ENCODE results near the gene OR5B21. TPM values are rescaled to one million over a fixed set of nuclear protein-coding genes. Genes with fewer than 3 reads are reported as not detected.

The OR5B21 gene
- total RNA-seq, 2 experiments from 2014 or later, result not detected

DNA sequence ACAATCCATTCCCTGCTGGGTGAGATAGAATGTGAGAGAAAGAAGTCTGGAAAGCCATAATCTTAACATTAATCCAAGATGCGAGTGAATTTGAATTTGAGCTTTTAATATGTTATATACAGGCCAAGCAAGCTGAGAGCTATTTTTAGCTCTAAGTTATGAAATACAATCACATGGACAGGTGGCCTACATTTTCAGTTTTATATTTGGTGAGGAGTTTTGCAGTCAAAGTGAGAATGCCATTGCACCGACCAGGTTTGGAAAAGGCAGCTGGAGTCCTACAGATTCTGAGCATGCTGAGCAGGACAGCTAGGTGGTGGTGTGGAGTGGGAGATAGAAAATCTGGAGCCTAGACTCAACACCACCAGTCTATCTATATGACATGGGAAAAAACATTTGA lies 12.0 kb downstream of the OR5B21 start:
- H3K36me3 ChIP-seq (ENCODE audit: insufficient read depth, low read length), result no peaks in the 10 kb centered on the region
- DNase-seq (no peak), ATAC-seq (ENCODE audit: poor library complexity) (no peak)
- peaks cover 7% of the 10 kb centered on the region for H3K4me1 ChIP-seq (ENCODE audit: insufficient read depth, low read length)
- no peak overlapping the region for H3K27ac ChIP-seq (ENCODE audit: low read depth in 1 of 2, low read length in 2 of 2)
- no peak overlapping the region for H3K4me3 Mint-ChIP-seq
- H3K27ac Mint-ChIP-seq, result no peak overlapping the region
- peaks cover 26% of the 10 kb centered on the region for H3K4me1 Mint-ChIP-seq (ENCODE audit: low read depth)
- CTCF ChIA-PET, result interaction anchor here (0.7 kb wide), 1 partner anchor 57 kb away, joined by 3 read pairs; no protein-coding TSS in a partner anchor
- no peaks in the 10 kb centered on the region for H3K27me3 ChIP-seq (ENCODE audit: control insufficient read depth in 1 of 2, insufficient read depth in 2 of 2, low read length in 2 of 2)
- H3K9me3 ChIP-seq (ENCODE audit: control insufficient read depth in 1 of 2, insufficient read depth in 1 of 2, low read length in 2 of 2), result no peaks in the 10 kb centered on the region
- H3K9me3 Mint-ChIP-seq, result no peaks in the 10 kb centered on the region
- no peak overlapping the region for H3K4me3 ChIP-seq (ENCODE audit: low read length)
- TF ChIP-seq, protein P1, sequence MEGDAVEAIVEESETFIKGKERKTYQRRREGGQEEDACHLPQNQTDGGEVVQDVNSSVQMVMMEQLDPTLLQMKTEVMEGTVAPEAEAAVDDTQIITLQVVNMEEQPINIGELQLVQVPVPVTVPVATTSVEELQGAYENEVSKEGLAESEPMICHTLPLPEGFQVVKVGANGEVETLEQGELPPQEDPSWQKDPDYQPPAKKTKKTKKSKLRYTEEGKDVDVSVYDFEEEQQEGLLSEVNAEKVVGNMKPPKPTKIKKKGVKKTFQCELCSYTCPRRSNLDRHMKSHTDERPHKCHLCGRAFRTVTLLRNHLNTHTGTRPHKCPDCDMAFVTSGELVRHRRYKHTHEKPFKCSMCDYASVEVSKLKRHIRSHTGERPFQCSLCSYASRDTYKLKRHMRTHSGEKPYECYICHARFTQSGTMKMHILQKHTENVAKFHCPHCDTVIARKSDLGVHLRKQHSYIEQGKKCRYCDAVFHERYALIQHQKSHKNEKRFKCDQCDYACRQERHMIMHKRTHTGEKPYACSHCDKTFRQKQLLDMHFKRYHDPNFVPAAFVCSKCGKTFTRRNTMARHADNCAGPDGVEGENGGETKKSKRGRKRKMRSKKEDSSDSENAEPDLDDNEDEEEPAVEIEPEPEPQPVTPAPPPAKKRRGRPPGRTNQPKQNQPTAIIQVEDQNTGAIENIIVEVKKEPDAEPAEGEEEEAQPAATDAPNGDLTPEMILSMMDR (IDR thresholded peaks at IDR 0.05), result no peak
- no peaks in the 10 kb centered on the region for H3K27me3 Mint-ChIP-seq
- intact Hi-C loops (cut with DNase I, micrococcal nuclease), result no loop called here
- POLR2A ChIA-PET, result no interaction called here
- no peaks in the 10 kb centered on the region for H3K36me3 Mint-ChIP-seq (ENCODE audit: low read depth)

DNA sequence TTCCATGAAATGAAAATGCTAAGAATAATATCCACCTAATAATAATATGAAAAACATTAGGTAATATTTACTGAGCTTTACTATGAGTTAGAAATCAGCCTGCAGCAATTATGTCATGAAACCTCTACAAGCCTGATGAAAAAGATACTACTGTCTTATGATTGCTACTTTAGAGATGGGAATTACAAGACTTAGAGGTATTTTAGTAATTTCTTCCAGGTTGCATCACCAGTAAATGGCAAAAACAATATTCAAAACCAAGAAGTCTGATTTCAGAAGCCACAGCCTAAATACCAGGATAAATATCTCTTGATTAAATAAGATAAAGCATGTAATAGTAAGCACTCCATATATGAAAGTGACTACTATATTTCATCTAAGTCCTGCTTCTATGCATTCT lies 13.8 kb downstream of the OR5B21 start:
- Mint-ChIP-seq H3K36me3 (ENCODE audit: low read depth) (no peaks in the 10 kb centered on the region), H3K27me3 (no peaks in the 10 kb centered on the region), H3K4me1 (ENCODE audit: low read depth) (peaks cover 24% of the 10 kb centered on the region), H3K9me3 (no peaks in the 10 kb centered on the region), H3K4me3 (no peak overlapping the region), H3K27ac (no peak overlapping the region)
- Histone ChIP-seq H3K27ac (ENCODE audit: low read depth in 1 of 2, low read length in 2 of 2) (no peak overlapping the region), H3K27me3 (ENCODE audit: control insufficient read depth in 1 of 2, insufficient read depth in 2 of 2, low read length in 2 of 2) (no peaks in the 10 kb centered on the region), H3K4me3 (ENCODE audit: low read length) (no peak overlapping the region), H3K36me3 (ENCODE audit: insufficient read depth, low read length) (no peaks in the 10 kb centered on the region), H3K4me1 (ENCODE audit: insufficient read depth, low read length) (peaks cover 7% of the 10 kb centered on the region), H3K9me3 (ENCODE audit: control insufficient read depth in 1 of 2, insufficient read depth in 1 of 2, low read length in 2 of 2) (no peaks in the 10 kb centered on the region)
- TF ChIP-seq, protein P1 (IDR thresholded peaks at IDR 0.05), result no peak
- POLR2A ChIA-PET, result no interaction called here
- CTCF ChIA-PET, result no interaction called here
- intact Hi-C loops (cut with DNase I, micrococcal nuclease), result no loop called here
- DNase-seq (no peak), ATAC-seq (ENCODE audit: poor library complexity) (no peak)

DNA sequence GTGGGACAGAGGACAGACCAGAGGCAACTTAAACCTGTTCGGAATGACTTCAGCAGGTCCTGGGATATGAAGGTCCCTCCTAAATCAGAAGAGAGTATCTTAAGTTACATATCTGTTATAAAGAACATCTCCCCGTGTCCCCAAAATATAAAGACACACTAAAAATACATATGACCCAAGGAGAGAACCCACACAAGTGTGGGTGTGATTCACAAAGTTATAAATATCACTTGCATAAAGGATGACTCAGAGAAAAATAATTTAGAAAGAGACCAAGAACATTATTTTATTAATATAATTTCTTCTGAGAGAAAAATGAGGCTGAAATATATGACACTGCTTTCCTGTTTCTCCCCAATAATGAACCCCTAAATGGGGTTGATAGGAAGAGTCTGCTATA lies 14.2 kb downstream of the OR5B21 start:
- Mint-ChIP-seq H3K36me3 (ENCODE audit: low read depth) (no peaks in the 10 kb centered on the region), H3K4me1 (ENCODE audit: low read depth) (peaks cover 19% of the 10 kb centered on the region), H3K4me3 (no peak overlapping the region), H3K27ac (no peak overlapping the region), H3K27me3 (no peaks in the 10 kb centered on the region), H3K9me3 (no peaks in the 10 kb centered on the region)
- DNase-seq (no peak), ATAC-seq (ENCODE audit: poor library complexity) (no peak)
- no peaks in the 10 kb centered on the region for H3K9me3 ChIP-seq (ENCODE audit: control insufficient read depth in 1 of 2, insufficient read depth in 1 of 2, low read length in 2 of 2)
- CTCF ChIA-PET, result no interaction called here
- no peak overlapping the region for H3K27ac ChIP-seq (ENCODE audit: low read depth in 1 of 2, low read length in 2 of 2)
- no peaks in the 10 kb centered on the region for H3K27me3 ChIP-seq (ENCODE audit: control insufficient read depth in 1 of 2, insufficient read depth in 2 of 2, low read length in 2 of 2)
- H3K4me1 ChIP-seq (ENCODE audit: insufficient read depth, low read length), result peaks cover 7% of the 10 kb centered on the region
- intact Hi-C loops (cut with DNase I, micrococcal nuclease), result no loop called here
- TF ChIP-seq, protein P1 (IDR thresholded peaks at IDR 0.05), result no peak
- H3K4me3 ChIP-seq (ENCODE audit: low read length), result no peak overlapping the region
- POLR2A ChIA-PET, result no interaction called here
- H3K36me3 ChIP-seq (ENCODE audit: insufficient read depth, low read length), result no peaks in the 10 kb centered on the region
